Stimulated activated CD8-positive, alpha-beta memory T cell treated with anti-CD3 and anti-CD28 coated beads, Interleukin-4, amount 100 ng/mL, for 4 hours (primary cell): ENCODE measurements around the gene TRIM43B.
"Not testable (repeated sequence)": the region's sequence is repeated elsewhere in the genome, so short reads cannot be mapped to it uniquely, and the experiment has no call there.

Source experiments
- DNase-seq, 2 donors: peaks; one replicate each; pipeline ENCODE4 v3.0.0-alpha.2; 2020; ENCODE audit warnings: low read depth in 2 of 2, low spot score in 1 of 2

TRIM43B gene

DNA sequence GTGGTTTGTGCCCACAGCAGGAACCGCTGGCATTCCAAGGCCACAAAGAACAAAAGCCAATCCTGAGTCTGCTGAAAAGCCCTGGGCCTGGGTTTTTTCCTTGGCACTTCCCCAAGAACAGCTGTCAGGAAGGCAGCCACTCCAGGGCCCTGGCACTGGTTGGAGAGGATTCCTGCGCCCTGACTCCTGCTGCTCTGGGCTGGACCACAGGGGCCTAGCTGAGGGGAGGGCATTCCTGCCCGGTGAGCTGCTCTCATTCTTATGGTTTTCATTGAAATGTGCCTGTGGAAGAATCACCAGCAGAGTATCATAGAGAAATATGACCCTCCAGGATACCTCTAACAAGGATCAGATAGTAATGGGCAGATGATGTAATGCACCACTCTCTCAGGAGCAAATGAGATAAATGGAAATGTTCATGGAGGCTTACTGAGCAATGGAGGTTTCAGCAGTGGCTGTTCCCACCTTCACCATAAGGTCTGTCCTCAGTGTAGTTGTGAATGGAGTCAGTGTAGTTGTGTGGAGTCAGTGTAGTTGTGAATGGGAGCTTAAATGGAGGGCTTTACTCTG is 50.0 kb downstream of the TRIM43B start:
- DNase-seq = not testable (repeated sequence)

DNA sequence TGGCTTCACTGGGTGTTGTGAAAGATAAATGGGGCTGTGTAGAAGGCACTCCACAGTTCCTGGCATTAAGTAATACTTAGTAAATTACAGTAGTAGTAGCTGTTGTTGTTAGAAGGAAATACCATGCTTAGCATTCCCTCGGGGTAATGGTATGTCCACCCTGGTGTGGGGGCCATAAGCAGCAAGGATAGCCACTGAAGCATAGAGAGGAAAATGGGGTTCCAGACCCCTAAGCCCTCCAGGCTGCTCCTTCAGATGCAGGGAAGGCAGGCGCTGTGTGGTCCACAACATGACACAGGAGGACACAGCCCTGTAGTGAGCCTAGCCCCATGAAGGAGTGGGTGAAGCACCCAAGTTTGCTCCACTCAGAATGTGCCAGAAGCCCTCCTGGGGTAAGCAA is 50.6 kb downstream of the TRIM43B start:
- not testable (repeated sequence) for DNase-seq

DNA sequence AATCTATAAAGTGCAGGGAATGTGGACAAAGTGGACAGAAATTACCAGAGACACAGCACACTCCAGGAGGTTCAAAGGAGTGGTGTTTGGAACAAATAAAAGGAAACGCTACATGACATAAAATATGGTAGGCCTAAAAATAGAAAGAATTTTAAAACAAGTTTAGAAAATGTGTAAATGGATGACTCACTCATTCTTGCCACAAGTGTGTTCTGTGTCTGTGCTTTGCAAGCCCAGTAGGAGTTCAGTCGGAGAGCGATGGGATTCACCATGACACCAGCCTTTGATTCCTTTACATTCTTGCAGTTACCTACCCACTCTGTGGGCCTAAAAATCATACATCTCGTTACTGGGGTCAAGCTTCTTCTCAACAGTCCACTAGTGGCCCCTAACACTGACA is 51.2 kb downstream of the TRIM43B start:
- not testable (repeated sequence) for DNase-seq

GRCh38 chr2:95429748-95430467 is 54.6 kb downstream of the TRIM43B start:
- not testable (repeated sequence) for DNase-seq

- not testable (repeated sequence) for DNase-seq
Observed at GRCh38 chr2:95427196-95427867, 57.2 kb downstream of the TRIM43B start.
